K562 (cell line): ENCODE measurements around the gene NAT14. TPM values are rescaled to one million over a fixed set of nuclear protein-coding genes. Genes with fewer than 3 reads are reported as not detected.
A peak's percentile ranks its signal among the peaks of the same experiment; 100 is the strongest.

Source experiments
- DIDO1 ChIP-seq: fragments of 450-650 bp; IDR thresholded peaks from 2 replicates; pipeline ENCODE4 v1.6.1; 2016; ENCODE audit warnings: low read depth, missing biosample characterization, missing genetic modification characterization
- MBD2 ChIP-seq: sonication (generic); IDR thresholded peaks from 2 replicates; pipeline ENCODE4 v1.6.1; 2016; ENCODE audit warnings: low read depth, borderline replicate concordance
- MYC ChIP-seq, 2 experiments: fragments of 250-450 bp in 1 of 2; sonication (Bioruptor Pico) in 1 of 2; IDR thresholded peaks; 2 replicates each; pipeline versions ENCODE4 v1.5.1 to v1.6.1; 2012 to 2021; ENCODE audit warnings: low read depth in 2 of 2, borderline replicate concordance in 1 of 2, improper control_type of control experiment in 1 of 2, low read length in 1 of 2, mild to moderate bottlenecking in 1 of 2, moderate library complexity in 1 of 2
- NRF1 ChIP-seq, 2 experiments: fragments of 450-650 bp; IDR thresholded peaks in 1 of 2; conservative IDR thresholded peaks in 1 of 2; 2 replicates each; pipeline ENCODE4 v1.6.1; 2014; ENCODE audit warnings: mild to moderate bottlenecking in 2 of 2
- POLR3G ChIP-seq: IDR thresholded peaks from 2 replicates; pipeline ENCODE4 v1.6.1; 2011; ENCODE audit not compliant: insufficient read length, insufficient replicate concordance; ENCODE audit errors: extremely low read depth
- PRMT5 ChIP-seq: sonication (generic); formaldehyde crosslinking; IDR thresholded peaks from 2 replicates; pipeline ENCODE4 v1.5.0; 2020; ENCODE audit warnings: missing genetic modification reagents
- RCOR1 ChIP-seq, 2 experiments: IDR thresholded peaks; 2 replicates each; pipeline ENCODE4 v1.6.1; 2012; ENCODE audit warnings: low read depth in 2 of 2, low read length in 2 of 2, borderline replicate concordance in 1 of 2, improper control_type of control experiment in 1 of 2
- SIN3A ChIP-seq, 2 experiments: fragments of 150-350 bp in 1 of 2; IDR thresholded peaks; 2 replicates each; pipeline ENCODE4 v1.6.1; 2011 to 2016; ENCODE audit warnings: borderline replicate concordance in 2 of 2, low read depth in 2 of 2, low read length in 2 of 2, mild to moderate bottlenecking in 2 of 2, moderate library complexity in 2 of 2; ENCODE audit not compliant: control insufficient read depth in 1 of 2
- ZNF696 ChIP-seq: fragments of 250-450 bp; sonication (Bioruptor Pico); conservative IDR thresholded peaks from 2 replicates; pipeline ENCODE4 v1.4.0; 2020; ENCODE audit warnings: mild to moderate bottlenecking, moderate library complexity
- polyA plus RNA-seq, 8 experiments: library from polyadenylated mRNA; depleted of rRNA in 4 of 8; stranded (reverse) in 5 of 8; unstranded in 3 of 8; fragments of >200 nt; fragmentation: Nextera tagmentation in 2 of 8; fragmentation: Illumina TruSeq in 1 of 8; extraction: Ambion mirVana in 2 of 8; extraction: Trizol in 1 of 8; gene quantifications; 2 replicates each; pipeline versions ENCODE4 v1.2.1 to v1.2.3, GENCODE V29; 2011 to 2014; ENCODE audit warnings: inconsistent platforms in 1 of 8, missing spikeins in 1 of 8
- total RNA-seq, 7 experiments: library from RNA; depleted of rRNA in 6 of 7; stranded (reverse); fragments of >200 nt in 6 of 7; fragmentation: Illumina TruSeq in 2 of 7; extraction: Trizol in 2 of 7; gene quantifications; 2 replicates each; pipeline versions ENCODE4 v1.2.1 to v1.2.3, GENCODE V29; 2011 to 2021; ENCODE audit warnings: low replicate concordance in 1 of 7
- TF ChIP-seq, protein P1 (sequence below): fragments of 450-650 bp; IDR thresholded peaks from 2 replicates; pipeline ENCODE4 v1.6.1; 2016; ENCODE audit warnings: low read depth, mild to moderate bottlenecking, moderate library complexity
- TF ChIP-seq, protein P2 (sequence below): fragments of 450-650 bp; formaldehyde crosslinking; IDR thresholded peaks from 2 replicates; pipeline ENCODE4 v1.4.0; 2022; ENCODE audit warnings: mild to moderate bottlenecking, moderate library complexity
- TF ChIP-seq, protein P3 (sequence below): fragments of 450-650 bp; IDR thresholded peaks from 2 replicates; pipeline ENCODE4 v1.6.1; 2017; ENCODE audit warnings: antibody characterized with exemption
- TF ChIP-seq, protein P4 (sequence below), 2 experiments: fragments of 450-650 bp; formaldehyde crosslinking in 1 of 2; IDR thresholded peaks; 2 replicates each; pipeline versions ENCODE4 v1.4.0 to v1.6.1; 2014 to 2020; ENCODE audit warnings: mild to moderate bottlenecking in 2 of 2, borderline replicate concordance in 1 of 2, low read depth in 1 of 2

The NAT14 gene
- total and polyA plus RNA-seq, 9 of the 15 experiments (the other 6 are each of a cell fraction or from before 2014, with no cell fraction given) = 2.4 to 77.0 (median 26.7) TPM

DNA sequence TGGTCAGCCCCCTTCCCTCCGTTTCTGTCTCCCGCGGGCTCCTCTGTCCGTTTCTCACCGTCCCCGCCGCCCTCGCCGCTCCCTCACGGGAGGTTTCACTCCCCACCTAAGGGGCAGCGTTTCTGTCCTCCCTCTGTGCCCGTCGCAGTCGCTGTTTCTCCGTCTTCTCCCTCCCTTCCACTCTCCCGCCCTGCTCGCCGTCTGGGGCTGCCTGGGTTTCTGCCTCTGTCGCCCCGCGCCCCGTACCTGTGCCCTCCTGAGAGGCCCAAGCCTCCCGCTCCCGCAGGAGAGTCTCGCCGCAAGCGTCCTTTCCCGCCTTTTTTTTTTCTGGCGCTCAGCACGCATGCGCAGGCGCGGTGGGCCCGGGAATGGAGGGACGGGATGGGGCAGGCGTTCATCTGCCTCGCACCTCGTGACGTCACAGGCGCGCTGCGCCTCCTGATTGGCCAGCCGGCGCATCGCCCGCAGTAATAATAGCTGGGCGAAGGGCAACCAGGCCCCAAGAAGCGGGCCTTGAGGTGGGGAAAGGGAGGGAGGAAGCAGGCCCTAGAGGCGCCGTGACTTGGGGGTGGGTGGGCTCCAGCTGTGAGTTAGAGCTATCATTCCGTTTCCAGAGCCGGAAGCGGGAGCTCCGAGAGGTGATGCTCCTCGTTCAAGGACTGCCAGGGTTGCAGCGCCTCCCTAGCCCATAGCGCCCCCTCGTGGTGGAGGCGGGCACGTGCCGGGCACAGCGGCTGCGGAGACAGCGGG is 18.7 kb downstream of the NAT14 start (continued):
- TF ChIP-seq ZNF696 = no peak
- TF ChIP-seq, protein P1, sequence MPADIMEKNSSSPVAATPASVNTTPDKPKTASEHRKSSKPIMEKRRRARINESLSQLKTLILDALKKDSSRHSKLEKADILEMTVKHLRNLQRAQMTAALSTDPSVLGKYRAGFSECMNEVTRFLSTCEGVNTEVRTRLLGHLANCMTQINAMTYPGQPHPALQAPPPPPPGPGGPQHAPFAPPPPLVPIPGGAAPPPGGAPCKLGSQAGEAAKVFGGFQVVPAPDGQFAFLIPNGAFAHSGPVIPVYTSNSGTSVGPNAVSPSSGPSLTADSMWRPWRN = 0 out of 2 replicates have a peak, but pooled peaks have one; percentile 25
- TF ChIP-seq NRF1 (conservative IDR thresholded peaks at IDR 0.05 in 1 of 2, IDR thresholded peaks at IDR 0.05 in 1 of 2) = peak; percentile 98
- TF ChIP-seq SIN3A (IDR thresholded peaks at IDR 0.05; ENCODE audit: borderline replicate concordance in 2 of 2, control insufficient read depth in 1 of 2, low read depth in 2 of 2, low read length in 2 of 2) = no peak
- TF ChIP-seq MYC (IDR thresholded peaks at IDR 0.05; ENCODE audit: low read depth, low read length) = peak; percentile 68; the same call in 1 of the 2 replicates
- TF ChIP-seq MYC (CRISPR knock-in tag; IDR thresholded peaks at IDR 0.05; ENCODE audit: borderline replicate concordance, low read depth) = no peak
- peak; percentile 95 for TF ChIP-seq PRMT5
- TF ChIP-seq, protein P2, sequence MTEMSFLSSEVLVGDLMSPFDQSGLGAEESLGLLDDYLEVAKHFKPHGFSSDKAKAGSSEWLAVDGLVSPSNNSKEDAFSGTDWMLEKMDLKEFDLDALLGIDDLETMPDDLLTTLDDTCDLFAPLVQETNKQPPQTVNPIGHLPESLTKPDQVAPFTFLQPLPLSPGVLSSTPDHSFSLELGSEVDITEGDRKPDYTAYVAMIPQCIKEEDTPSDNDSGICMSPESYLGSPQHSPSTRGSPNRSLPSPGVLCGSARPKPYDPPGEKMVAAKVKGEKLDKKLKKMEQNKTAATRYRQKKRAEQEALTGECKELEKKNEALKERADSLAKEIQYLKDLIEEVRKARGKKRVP (CRISPR knock-in tag) = no peak
- TF ChIP-seq, protein P3, sequence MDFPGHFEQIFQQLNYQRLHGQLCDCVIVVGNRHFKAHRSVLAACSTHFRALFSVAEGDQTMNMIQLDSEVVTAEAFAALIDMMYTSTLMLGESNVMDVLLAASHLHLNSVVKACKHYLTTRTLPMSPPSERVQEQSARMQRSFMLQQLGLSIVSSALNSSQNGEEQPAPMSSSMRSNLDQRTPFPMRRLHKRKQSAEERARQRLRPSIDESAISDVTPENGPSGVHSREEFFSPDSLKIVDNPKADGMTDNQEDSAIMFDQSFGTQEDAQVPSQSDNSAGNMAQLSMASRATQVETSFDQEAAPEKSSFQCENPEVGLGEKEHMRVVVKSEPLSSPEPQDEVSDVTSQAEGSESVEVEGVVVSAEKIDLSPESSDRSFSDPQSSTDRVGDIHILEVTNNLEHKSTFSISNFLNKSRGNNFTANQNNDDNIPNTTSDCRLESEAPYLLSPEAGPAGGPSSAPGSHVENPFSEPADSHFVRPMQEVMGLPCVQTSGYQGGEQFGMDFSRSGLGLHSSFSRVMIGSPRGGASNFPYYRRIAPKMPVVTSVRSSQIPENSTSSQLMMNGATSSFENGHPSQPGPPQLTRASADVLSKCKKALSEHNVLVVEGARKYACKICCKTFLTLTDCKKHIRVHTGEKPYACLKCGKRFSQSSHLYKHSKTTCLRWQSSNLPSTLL = 0 out of 2 replicates have a peak, but pooled peaks have one; percentile 43
- no peak for TF ChIP-seq POLR3G
- peak; percentile 42; the same call in 1 of the 2 replicates for TF ChIP-seq MBD2
- TF ChIP-seq, protein P4, sequence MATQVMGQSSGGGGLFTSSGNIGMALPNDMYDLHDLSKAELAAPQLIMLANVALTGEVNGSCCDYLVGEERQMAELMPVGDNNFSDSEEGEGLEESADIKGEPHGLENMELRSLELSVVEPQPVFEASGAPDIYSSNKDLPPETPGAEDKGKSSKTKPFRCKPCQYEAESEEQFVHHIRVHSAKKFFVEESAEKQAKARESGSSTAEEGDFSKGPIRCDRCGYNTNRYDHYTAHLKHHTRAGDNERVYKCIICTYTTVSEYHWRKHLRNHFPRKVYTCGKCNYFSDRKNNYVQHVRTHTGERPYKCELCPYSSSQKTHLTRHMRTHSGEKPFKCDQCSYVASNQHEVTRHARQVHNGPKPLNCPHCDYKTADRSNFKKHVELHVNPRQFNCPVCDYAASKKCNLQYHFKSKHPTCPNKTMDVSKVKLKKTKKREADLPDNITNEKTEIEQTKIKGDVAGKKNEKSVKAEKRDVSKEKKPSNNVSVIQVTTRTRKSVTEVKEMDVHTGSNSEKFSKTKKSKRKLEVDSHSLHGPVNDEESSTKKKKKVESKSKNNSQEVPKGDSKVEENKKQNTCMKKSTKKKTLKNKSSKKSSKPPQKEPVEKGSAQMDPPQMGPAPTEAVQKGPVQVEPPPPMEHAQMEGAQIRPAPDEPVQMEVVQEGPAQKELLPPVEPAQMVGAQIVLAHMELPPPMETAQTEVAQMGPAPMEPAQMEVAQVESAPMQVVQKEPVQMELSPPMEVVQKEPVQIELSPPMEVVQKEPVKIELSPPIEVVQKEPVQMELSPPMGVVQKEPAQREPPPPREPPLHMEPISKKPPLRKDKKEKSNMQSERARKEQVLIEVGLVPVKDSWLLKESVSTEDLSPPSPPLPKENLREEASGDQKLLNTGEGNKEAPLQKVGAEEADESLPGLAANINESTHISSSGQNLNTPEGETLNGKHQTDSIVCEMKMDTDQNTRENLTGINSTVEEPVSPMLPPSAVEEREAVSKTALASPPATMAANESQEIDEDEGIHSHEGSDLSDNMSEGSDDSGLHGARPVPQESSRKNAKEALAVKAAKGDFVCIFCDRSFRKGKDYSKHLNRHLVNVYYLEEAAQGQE (IDR thresholded peaks at IDR 0.05; ENCODE audit: borderline replicate concordance) = peak; percentile 86
- TF ChIP-seq, protein P4 (CRISPR knock-in tag; IDR thresholded peaks at IDR 0.05; ENCODE audit: low read depth) = no peak
- TF ChIP-seq RCOR1 (IDR thresholded peaks at IDR 0.05; ENCODE audit: borderline replicate concordance in 1 of 2, low read depth in 2 of 2, low read length in 2 of 2) = no peak; a peak in 2 of 4 replicates
- no peak for TF ChIP-seq DIDO1 (tag)
